ENCODE data around the gene RPL29.

- TF ChIP-seq CTCF (IDR thresholded peaks at IDR 0.05; ENCODE audit: control extremely low read depth in 1 of 3, insufficient read depth in 1 of 3, low read depth in 1 of 3, low read length in 3 of 3) (no peak), EGR1 (IDR thresholded peaks at IDR 0.05; ENCODE audit: borderline replicate concordance, low read depth, low read length) (no peak), FOSL1 (IDR thresholded peaks at IDR 0.05; ENCODE audit: insufficient read depth, low read depth, low read length) (no peak), ATF3 (IDR thresholded peaks at IDR 0.05; ENCODE audit: insufficient read depth, low read depth, low read length) (no peak), SUZ12 (IDR thresholded peaks at IDR 0.05; ENCODE audit: low read length) (no peak), POLR2AphosphoS5 (IDR thresholded peaks at IDR 0.05; ENCODE audit: low read depth, low read length) (no peak), BRCA1 (IDR thresholded peaks at IDR 0.05; ENCODE audit: low read depth, low read length) (no peak), EZH2 (IDR thresholded peaks at IDR 0.05; ENCODE audit: low read depth, low read length, severe bottlenecking) (no peak)
These were observed 50.5 kb downstream of the RPL29 start for GRCh38 chr3:51945031-51945840.
